Measurements from ENCODE around the gene IGFL2.
"Not testable (repeated sequence)": the region's sequence is repeated elsewhere in the genome, so short reads cannot be mapped to it uniquely, and the experiment has no call there.

Gene IGFL2

GRCh38 chr19:46147791-46148288 is at the start of gene IGFL2:
Gene IGFL2 (plus strand): TSS chr19:46148238. CDS start chr19:46148279, 41 bp downstream.
- no peak for DNase-seq (ENCODE audit: low spot score)

DNA sequence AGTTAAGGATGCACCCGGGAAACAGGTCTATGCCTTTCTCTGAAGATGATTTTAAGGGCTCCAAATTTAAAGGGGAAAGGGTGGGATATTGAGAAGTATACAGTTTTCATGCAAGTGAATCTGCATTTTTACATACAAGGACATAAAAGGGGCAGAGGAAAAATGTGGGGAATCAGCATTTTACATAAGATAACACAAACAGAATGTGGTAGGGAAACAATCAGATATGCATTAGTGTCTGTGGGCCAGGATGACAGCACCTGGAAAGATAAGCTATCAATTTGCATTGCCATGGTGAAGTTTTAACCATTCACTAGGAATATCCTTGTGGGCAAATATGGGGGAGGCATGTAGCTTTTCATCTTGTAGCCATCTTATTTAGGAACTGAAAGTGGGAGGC is 47.7 kb upstream of the IGFL2 start:
- DNase-seq (ENCODE audit: low spot score) = no peak

DNA sequence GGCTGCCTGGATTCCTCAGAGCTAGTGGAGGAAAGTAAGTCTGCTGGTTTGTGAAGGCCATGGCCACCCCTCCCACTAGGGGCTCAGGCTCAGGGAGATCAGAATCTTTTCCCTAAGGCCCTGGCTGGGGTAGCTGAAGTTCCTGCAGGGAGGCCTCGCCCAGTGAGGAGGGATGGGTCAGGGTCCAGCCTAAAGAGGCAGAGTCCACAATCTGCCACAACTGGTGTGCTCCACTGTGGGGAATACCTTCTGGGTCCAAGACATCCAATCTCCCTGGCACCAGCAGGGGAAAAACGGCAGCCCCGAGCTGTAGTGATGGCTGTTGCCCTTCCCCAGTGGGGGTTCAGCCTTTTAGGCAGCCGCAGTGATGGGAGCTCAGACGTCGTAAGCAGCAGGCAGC is 46.7 kb upstream of the IGFL2 start:
- DNase-seq (ENCODE audit: low spot score) = no peak

- DNase-seq (ENCODE audit: low spot score) = not testable (repeated sequence)
Measured at GRCh38 chr19:46102333-46102732, 45.7 kb upstream of the IGFL2 start.

GRCh38 chr19:46107371-46107770 is 40.7 kb upstream of the IGFL2 start:
- DNase-seq (ENCODE audit: low spot score) = no peak

DNA sequence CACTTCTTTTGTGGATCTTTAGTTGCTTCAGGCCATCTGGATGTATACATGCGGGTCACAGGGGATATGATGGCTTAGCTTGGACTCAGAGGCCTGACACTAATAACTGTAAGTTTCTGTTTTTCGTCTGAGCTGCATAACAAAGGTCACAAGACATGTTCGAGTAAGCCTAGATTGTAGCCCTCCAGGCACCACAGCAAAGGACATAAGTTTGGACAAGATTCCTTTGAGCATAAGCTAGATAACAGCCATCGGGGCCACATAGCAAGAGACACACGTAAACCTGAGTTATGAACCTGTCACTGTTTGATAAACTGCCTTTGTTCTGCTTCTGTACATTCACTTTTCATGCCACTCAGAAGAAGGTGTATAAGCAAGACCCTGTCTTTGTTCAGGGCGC is 38.2 kb upstream of the IGFL2 start:
- no peak for DNase-seq (ENCODE audit: low spot score)

DNA sequence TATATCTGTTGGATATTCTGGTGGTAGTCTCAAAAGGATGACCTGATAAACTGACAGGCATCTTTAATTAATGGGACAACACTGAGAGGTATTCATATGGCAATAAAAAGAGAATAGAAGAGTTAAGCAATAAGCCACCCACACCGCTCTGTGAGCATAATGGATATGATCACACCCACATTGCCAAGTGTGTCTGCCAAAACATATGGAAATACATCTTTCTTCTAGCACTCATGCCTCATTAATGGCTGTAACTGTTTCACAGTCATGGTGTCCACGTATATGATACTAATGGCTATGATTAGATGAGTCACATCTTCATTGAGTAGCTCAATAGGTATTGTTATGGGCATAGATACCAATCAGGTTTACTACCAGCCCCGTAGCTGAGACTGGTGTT is 36.7 kb upstream of the IGFL2 start:
- DNase-seq (ENCODE audit: low spot score) = no peak

- DNase-seq (ENCODE audit: low spot score) = no peak
Measured at GRCh38 chr19:46112527-46112926, 35.5 kb upstream of the IGFL2 start.

DNA sequence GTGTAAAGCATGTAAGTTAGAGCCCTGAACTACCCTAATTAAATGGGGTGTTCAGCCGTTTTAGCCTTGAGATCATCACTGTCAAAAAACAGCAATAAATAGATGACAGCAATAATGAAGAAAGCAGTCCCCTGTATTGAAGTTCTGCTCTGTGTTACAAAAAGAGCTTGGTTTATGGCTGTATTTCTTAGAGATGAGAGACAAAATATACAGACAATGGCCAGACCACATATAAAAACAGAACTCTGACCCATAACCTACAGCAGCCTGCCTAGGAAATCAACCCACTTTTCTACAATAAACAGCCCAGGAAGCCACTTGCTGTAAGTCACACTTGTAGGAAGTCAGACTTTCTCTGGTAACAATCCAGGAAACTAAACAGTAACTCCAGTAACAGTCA is 34.3 kb upstream of the IGFL2 start:
- no peak for DNase-seq (ENCODE audit: low spot score)

DNA sequence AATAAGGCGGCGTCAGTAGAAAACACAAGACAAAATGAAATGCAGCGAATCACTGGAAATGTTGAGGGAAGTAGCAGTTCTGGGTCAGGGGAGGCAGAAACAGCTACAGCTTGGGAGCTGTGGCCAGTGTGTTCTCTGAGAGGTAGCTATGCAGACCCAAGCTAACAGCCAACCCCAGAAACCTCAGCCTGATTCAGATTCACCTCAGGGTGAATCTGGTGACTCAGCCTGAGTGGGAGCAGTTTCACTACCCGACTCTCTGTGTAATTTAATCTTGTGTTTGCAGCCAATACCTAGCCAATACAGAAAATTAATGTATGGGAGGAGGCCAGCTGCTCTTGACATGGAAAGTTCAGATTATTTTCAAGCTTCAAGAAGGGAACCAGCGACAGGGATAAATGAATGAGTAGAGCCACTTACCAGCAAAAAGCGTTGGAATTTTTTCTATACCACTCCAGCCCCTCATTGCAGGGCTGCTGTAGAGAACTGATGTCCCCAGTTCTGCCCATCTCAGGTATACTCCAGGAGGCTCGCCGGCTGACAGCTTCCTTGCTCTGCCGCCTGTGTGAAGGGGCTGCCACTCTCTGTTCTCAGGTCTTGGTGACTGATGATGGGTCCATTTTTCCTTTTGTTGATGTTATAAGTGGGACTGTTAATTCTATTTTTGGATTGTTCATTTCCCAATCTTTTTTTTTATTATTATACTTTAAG is 32.5 kb upstream of the IGFL2 start:
- DNase-seq (ENCODE audit: low spot score) = no peak

DNA sequence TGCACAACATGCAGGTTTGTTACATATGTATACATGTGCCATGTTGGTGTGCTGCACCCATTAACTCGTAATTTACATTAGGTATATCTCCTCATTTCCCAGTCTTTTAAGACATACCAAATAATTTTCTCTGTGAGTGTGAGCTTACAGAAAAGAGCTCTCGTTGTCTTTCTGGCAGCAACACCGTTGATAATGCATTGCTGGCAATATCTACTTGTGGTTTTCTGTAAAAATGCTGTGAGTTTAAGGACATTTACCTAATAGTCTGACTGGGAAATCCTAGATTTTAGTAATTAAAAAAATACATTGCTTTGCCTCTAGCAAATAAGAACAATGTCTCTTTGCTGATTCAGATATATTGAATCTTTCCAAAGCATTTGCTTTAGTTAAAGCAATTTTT is 31.9 kb upstream of the IGFL2 start:
- no peak for DNase-seq (ENCODE audit: low spot score)

DNA sequence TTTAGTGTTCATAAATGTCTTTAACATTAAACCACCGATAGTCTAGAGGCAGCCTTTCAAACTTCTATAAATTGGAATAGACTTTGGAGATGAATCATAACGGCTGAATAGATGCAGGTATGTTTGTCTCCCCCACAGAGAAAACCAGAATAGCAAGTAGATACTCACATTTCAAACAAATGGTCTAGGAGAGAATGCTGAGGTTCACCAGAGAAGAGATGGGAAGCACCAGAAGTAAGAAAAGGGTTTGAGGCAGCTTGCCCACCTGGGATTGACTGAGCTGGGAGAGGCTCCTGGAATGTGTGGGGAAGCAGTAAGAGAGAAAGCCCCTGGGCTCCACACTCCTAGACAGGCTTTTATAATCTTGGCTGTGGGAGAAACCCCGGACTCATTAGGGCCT is 29.9 kb upstream of the IGFL2 start:
- DNase-seq (ENCODE audit: low spot score) = no peak

DNA sequence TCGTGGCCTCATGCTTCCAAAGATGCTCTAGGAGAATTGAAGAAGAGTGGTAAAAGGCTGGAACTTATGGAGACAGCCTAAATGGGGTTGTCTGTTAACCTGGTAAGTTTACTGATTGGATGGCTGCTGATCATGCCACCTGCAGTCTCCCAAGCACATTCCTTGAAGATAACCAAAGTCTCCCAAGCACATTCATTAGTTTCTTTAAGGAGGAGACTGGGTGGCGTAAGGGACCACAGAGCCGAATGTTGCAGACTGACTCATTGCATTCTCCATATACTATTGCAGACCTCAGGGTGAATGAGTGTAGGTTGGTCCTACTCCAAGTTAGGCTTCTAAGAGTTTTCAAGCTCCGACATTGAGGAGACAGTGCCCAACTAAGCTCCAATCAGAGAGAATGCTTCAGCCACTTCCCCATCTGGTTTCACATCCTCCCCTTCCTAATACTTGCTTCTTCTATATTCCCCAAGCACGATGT is 23.4 kb upstream of the IGFL2 start, which contains the start of gene IGFL3:
TSS of gene IGFL3 (minus strand) at position 51 of the 478 bp plus-strand sequence. CDS start at position 12, 39 bp downstream.
- DNase-seq (ENCODE audit: low spot score) = no peak

DNA sequence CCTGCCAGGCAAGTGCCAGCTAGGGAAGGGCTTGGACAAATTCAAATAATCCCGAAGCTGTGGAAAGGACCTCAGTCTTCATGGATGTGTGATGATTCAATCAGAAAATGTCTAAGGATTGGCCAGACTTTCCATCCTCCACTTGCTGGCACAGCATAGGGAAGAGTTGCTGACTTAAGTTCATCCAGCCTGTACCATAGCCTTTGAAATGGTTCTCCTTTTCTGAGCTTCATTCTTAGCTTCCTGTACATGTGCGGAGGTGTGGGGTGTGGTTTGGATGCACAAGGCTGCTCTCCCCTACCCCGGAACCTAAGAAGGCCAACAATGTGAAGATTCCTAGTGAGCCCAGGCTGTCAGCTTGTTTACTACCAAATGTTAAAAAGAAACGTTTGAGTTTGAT is 22.6 kb upstream of the IGFL2 start:
- DNase-seq (ENCODE audit: low spot score) = no peak

GRCh38 chr19:46126086-46126580 is 21.9 kb upstream of the IGFL2 start:
- DNase-seq (ENCODE audit: low spot score) = no peak

DNA sequence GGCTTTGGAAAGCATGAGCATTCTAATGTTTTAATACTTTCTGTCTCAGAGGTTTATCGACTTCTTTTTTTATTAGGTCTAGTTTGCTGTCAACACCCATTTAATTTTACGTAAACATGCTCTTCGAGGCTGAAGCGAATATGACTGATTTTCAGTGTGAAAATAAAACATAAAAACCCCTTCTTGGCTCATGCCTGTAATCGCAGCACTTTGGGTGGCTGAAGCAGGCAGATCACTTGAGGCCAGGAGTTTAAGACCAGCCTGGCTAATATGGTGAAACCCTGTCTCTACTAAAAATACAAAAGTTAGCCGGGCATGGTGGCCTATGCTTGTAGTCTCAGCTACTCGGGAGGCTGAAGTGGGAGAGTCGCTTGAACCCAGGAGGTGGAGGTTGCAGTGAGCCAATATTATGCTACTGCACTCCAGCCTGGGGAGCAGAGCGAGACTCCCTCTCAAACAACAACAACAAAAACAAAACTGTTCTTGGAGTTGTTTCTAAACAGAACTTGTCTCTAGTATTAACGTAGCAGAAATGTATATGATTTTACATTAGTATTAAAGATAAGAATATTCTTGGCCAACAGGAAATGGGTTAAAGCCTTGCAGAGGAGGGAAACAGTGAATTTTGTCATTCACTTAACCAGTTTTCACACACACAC is 16.4 kb upstream of the IGFL2 start:
- DNase-seq (ENCODE audit: low spot score) = no peak

DNA sequence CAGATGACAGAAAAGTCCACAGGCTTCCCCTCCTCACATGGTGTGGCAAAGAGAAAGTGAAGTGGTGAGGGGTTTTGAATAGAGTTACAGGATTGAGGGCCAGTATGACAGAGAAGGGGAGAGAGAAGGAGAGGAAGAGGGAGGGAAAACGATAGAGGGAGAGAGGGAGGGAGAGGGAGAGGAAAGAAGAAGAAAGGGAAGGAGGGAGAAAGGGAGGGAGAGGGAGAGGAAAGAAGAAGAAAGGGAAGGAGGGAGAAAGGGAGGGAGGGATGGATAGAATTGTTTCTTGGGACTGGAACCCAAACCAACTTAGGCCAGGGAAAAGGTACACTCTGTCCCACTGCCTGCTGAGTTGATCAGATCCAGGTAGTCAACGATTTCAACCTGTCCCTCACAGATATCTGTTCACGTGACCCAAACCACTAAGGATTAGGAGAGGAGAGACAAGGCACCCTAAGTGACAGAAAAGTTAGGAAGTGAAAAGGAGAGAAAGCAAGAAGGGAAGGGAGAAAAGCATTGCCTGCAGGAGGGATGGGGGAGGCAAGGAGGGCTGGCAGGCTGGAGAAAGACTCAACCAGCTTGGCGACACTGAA is 15.4 kb upstream of the IGFL2 start:
- DNase-seq (ENCODE audit: low spot score) = no peak

DNA sequence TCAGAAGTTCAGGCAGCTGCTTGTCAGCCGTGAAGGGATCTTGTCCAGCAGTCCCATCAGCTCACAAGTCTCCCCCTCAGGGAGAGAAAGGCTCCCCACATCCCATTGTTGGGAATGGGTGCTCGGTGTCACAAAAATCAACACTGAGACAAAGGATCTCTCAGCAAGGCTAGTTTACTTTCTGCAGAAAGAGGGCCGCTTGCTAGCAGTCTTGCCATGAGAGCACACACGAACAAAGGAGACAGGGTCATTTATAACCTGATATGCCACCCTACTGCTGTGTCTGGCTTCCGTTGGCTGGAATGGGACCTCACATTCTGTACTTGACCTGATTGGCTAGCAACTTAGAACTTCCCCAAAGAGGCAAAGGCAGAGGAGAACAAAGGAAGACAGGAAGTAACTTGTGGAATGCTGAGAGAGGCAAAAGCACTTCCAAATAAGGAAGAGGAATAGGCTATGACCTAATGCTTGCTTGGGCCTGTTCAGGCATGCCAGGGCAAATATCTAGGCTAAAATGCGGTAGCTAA is 14.9 kb upstream of the IGFL2 start:
- no peak for DNase-seq (ENCODE audit: low spot score)

GRCh38 chr19:46133777-46134241 is 14.2 kb upstream of the IGFL2 start:
- DNase-seq (ENCODE audit: low spot score) = no peak

GRCh38 chr19:46134527-46134926 is 13.5 kb upstream of the IGFL2 start:
- no peak for DNase-seq (ENCODE audit: low spot score)

- no peak for DNase-seq (ENCODE audit: low spot score)
Measured at GRCh38 chr19:46137915-46138473, 10.0 kb upstream of the IGFL2 start.

DNA sequence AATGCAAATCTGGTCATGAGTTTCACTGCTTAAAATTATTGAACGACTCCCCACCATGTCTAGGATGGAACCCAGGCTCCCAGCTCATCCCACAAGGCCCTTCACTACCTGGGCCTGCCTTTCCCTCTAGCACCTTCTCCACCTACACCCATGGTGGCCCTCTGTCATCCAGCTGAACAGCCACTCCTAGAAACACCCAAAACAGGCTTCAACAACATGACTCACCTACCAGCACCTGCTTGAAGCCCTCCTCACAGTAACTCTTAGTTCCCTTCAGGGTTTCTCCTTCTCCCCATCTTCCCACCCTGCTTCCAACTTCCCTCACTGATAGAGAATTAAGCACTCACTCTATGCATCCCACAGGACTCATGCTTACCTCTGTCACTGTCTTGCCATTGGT is 6.6 kb upstream of the IGFL2 start:
- DNase-seq (ENCODE audit: low spot score) = no peak
